ENCODE results near the gene ESYT1. TPM values are rescaled to one million over a fixed set of nuclear protein-coding genes. Genes with fewer than 3 reads are reported as not detected.

Gene ESYT1
- polyA plus RNA-seq, 3 donors, result 79.5 to 86.3 (median 81.9) TPM

GRCh38 chr12:56165369-56165768, 37.3 kb downstream of the ESYT1 start:
- no peak for DNase-seq

GRCh38 chr12:56169229-56169759, 41.2 kb downstream of the ESYT1 start:
- no peak for DNase-seq

GRCh38 chr12:56172839-56173238, 44.8 kb downstream of the ESYT1 start:
- DNase-seq, result no peak

- no peak for DNase-seq
Measured at GRCh38 chr12:56178347-56178746, 50.3 kb downstream of the ESYT1 start.

GRCh38 chr12:56186957-56187356, 58.9 kb downstream of the ESYT1 start:
- no peak for DNase-seq

- peak; percentile 9 for DNase-seq
Measured at GRCh38 chr12:56188131-56188777, 60.2 kb downstream of the ESYT1 start.

GRCh38 chr12:56188778-56189098, 60.7 kb downstream of the ESYT1 start:
- peak; percentile 8 for DNase-seq

- peak; percentile 84 for DNase-seq
Measured at GRCh38 chr12:56189099-56189917, 61.2 kb downstream of the ESYT1 start, which contains the start of gene SMARCC2. SMARCC2 (minus strand) TSS chr12:56189483; CDS start chr12:56189461, 22 bp downstream.

GRCh38 chr12:56189918-56190694, 62.0 kb downstream of the ESYT1 start:
- DNase-seq, result peak; percentile 91

- no peak for DNase-seq
Measured at GRCh38 chr12:56190695-56191155, 62.7 kb downstream of the ESYT1 start.

GRCh38 chr12:56192582-56192981, 64.5 kb downstream of the ESYT1 start:
- DNase-seq, result no peak

- peak; percentile 81 for DNase-seq
Measured at GRCh38 chr12:56193025-56193578, 65.0 kb downstream of the ESYT1 start.

Other genes with a start within 250 kb of the ESYT1 start
- gene PYM1, start 200.4 kb upstream of the ESYT1 start, polyA plus RNA-seq (ENCODE audit: insufficient read length in 3 of 3), result 10 to 100 TPM; 33.2 to 41.1 (median 36.7) TPM
- 10 to 100 TPM; 17.7 to 26.1 (median 17.7) TPM for gene DGKA, start 197.1 kb upstream of the ESYT1 start, polyA plus RNA-seq (ENCODE audit: insufficient read length in 3 of 3)
- gene PMEL, start 162.2 kb upstream of the ESYT1 start, polyA plus RNA-seq (ENCODE audit: insufficient read length in 3 of 3), result 1 to 10 TPM; 3.3 to 5.2 (median 3.6) TPM
- 10 to 100 TPM; 60.6 to 74.6 (median 61.6) TPM for gene CDK2, start 161.4 kb upstream of the ESYT1 start, polyA plus RNA-seq (ENCODE audit: insufficient read length in 3 of 3)
- gene RAB5B, start 154.2 kb upstream of the ESYT1 start, polyA plus RNA-seq (ENCODE audit: insufficient read length in 3 of 3), result 100 to 1,000 TPM; 149 to 175 (median 158) TPM
- gene SUOX, start 131.0 kb upstream of the ESYT1 start, polyA plus RNA-seq (ENCODE audit: insufficient read length in 3 of 3), result 10 to 100 TPM; 49.5 to 56.8 (median 53.3) TPM
- gene IKZF4, start 107.2 kb upstream of the ESYT1 start, polyA plus RNA-seq (ENCODE audit: insufficient read length in 3 of 3), result 10 to 100 TPM; 15.8 to 23.6 (median 20.1) TPM
- 100 to 1,000 TPM; 366 to 522 (median 513) TPM for gene RPS26, start 86.3 kb upstream of the ESYT1 start, polyA plus RNA-seq (ENCODE audit: insufficient read length in 3 of 3)
- 100 to 1,000 TPM in 2 of 3 donors, 10 to 100 TPM in 1; 70.3 to 125 (median 113) TPM for gene ERBB3, start 48.1 kb upstream of the ESYT1 start, polyA plus RNA-seq (ENCODE audit: insufficient read length in 3 of 3)
- 100 to 1,000 TPM; 140 to 173 (median 148) TPM for gene PA2G4, start 23.7 kb upstream of the ESYT1 start, polyA plus RNA-seq (ENCODE audit: insufficient read length in 3 of 3)
- gene RPL41, start 11.6 kb upstream of the ESYT1 start, polyA plus RNA-seq (ENCODE audit: insufficient read length in 3 of 3), result 1,000 to 10,000 TPM; 4,623 to 5,799 (median 4,745) TPM
- gene ZC3H10, start 10.0 kb upstream of the ESYT1 start, polyA plus RNA-seq (ENCODE audit: insufficient read length in 3 of 3), result 1 to 10 TPM; 6.1 to 7.4 (median 6.9) TPM
- 100 to 1,000 TPM; 158 to 186 (median 174) TPM for gene MYL6B, start 24.3 kb downstream of the ESYT1 start, polyA plus RNA-seq (ENCODE audit: insufficient read length in 3 of 3)
- 1,000 to 10,000 TPM; 1,644 to 2,112 (median 1,781) TPM for gene MYL6, start 30.1 kb downstream of the ESYT1 start, polyA plus RNA-seq (ENCODE audit: insufficient read length in 3 of 3)
- gene SMARCC2, start 61.2 kb downstream of the ESYT1 start, polyA plus RNA-seq (ENCODE audit: insufficient read length in 3 of 3), result 100 to 1,000 TPM; 116 to 152 (median 133) TPM
- 10 to 100 TPM; 43.8 to 50.1 (median 47.2) TPM for gene RNF41, start 93.7 kb downstream of the ESYT1 start, polyA plus RNA-seq (ENCODE audit: insufficient read length in 3 of 3)
- gene NABP2, start 96.1 kb downstream of the ESYT1 start, polyA plus RNA-seq (ENCODE audit: insufficient read length in 3 of 3), result 10 to 100 TPM; 28.2 to 30.5 (median 28.3) TPM
- gene SLC39A5, start 101.8 kb downstream of the ESYT1 start, polyA plus RNA-seq (ENCODE audit: insufficient read length in 3 of 3), result 10 to 100 TPM; 73.2 to 87.0 (median 81.7) TPM
- gene ANKRD52, start 130.1 kb downstream of the ESYT1 start, polyA plus RNA-seq (ENCODE audit: insufficient read length in 3 of 3), result 10 to 100 TPM; 32.8 to 40.5 (median 39.0) TPM
- 10 to 100 TPM; 16.3 to 25.5 (median 19.6) TPM for gene COQ10A, start 138.7 kb downstream of the ESYT1 start, polyA plus RNA-seq (ENCODE audit: insufficient read length in 3 of 3)
- 100 to 1,000 TPM; 202 to 237 (median 212) TPM for gene CS, start 172.1 kb downstream of the ESYT1 start, polyA plus RNA-seq (ENCODE audit: insufficient read length in 3 of 3)
- gene CNPY2, start 187.7 kb downstream of the ESYT1 start, polyA plus RNA-seq (ENCODE audit: insufficient read length in 3 of 3), result 100 to 1,000 TPM; 160 to 182 (median 172) TPM
- gene PAN2, start 205.7 kb downstream of the ESYT1 start, polyA plus RNA-seq (ENCODE audit: insufficient read length in 3 of 3), result 100 to 1,000 TPM in 1 of 3 donors, 10 to 100 TPM in 2; 82.4 to 140 (median 98.9) TPM
- gene IL23A, start 210.6 kb downstream of the ESYT1 start, polyA plus RNA-seq (ENCODE audit: insufficient read length in 3 of 3), result 1 to 10 TPM in 2 of 3 donors, under 1 TPM in 1; 0.85 to 1.1 (median 1.0) TPM
- 100 to 1,000 TPM in 2 of 3 donors, 10 to 100 TPM in 1; 73.4 to 152 (median 139) TPM for gene STAT2, start 231.8 kb downstream of the ESYT1 start, polyA plus RNA-seq (ENCODE audit: insufficient read length in 3 of 3)
- under 1 TPM; 0.10 to 0.13 (median 0.11) TPM for gene APOF, start 234.6 kb downstream of the ESYT1 start, polyA plus RNA-seq (ENCODE audit: insufficient read length in 3 of 3)